ENCODE data around the gene STAP1. TPM values are rescaled to one million over a fixed set of nuclear protein-coding genes. Genes with fewer than 3 reads are reported as not detected.
A peak's percentile ranks its signal among the peaks of the same experiment; 100 is the strongest.
"Not testable (repeated sequence)": the region's sequence is repeated elsewhere in the genome, so short reads cannot be mapped to it uniquely, and the experiment has no call there.

Gene STAP1
- total RNA-seq, 2 experiments from 2014 or later = 29.5 to 30.9 TPM

DNA sequence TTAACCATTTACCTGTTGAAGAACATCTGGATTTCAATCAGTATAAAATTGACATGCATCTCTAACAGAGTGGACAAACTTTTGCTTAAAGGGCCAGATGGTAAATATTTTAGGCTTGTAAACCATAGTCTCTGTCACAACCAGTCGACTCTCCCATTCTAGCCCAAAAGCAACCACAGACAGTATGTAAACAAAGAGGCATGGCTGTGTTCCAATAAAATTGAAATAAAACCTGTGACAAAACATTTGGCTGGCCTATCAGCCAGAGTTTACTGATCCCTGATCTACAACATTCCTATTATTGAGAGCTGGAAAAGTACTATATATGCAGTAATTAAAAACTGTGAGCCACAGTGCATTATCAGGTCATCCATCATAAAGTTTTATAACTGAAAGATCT lies 16.5 kb upstream of the STAP1 start:
- Mint-ChIP-seq H3K27ac (no peak overlapping the region), H3K9me3 (no peaks in the 10 kb centered on the region), H3K4me1 (peaks cover 41% of the 10 kb centered on the region), H3K4me3 (no peak overlapping the region), H3K36me3 (ENCODE audit: low read depth) (peaks cover 70% of the 10 kb centered on the region), H3K27me3 (no peaks in the 10 kb centered on the region)
- ChIA-PET POLR2A (interaction anchor here (5.3 kb wide), 1 partner anchor 158 kb away, joined by 48 read pairs; the partner anchor contains the start of gene UBA6), CTCF (no interaction called here)
- DNase-seq = no peak

DNA sequence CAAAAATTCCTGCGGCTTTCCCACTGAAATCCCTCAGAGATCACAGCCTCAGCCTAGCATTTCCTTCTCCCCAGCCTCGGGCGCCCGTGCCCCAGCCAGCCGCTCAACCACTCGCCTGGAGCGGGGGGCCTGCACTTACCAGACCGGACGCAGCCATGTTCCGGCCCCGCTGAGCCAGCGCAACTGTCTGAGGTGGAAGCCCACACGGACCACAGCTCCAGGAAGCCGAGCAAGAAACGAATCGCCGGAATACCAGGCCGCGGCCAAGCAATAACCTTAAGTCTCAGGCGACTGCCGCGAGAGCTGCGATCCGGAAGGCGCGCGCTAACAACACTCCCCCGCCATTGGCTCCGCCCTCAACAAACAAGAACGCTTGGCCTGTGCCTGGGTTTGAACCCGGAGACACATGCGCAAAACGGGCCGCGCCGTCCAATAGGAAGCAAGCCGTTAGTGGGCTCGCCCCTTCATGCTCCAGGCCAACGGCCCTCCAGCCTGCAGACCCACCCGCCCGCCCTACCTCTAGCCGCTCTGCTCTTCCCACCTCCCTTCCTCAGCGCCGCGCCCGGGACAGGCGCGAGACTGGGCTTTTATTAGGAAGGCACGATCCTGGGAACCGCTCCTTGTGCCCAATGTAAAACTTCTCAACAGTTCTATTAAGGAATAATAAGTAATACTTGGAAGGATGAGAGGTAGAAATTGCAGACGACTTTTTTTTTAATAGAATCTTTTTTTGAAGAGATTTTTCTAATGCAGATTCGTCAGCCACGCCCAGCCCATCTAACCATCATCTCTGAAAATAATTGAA lies 13.1 kb upstream of the STAP1 start, which contains the start of gene CENPC:
Gene CENPC, minus strand, starts transcription at position 305 of the 805 bp plus-strand sequence. Its CDS starts 148 bp downstream, at position 157.
- H3K36me3 Mint-ChIP-seq (ENCODE audit: low read depth) = peaks cover 40% of the 10 kb centered on the region
- peak; percentile 95 for DNase-seq
- peaks cover 38% of the 10 kb centered on the region for H3K4me1 Mint-ChIP-seq
- ChIA-PET CTCF (interaction anchor here (1.2 to 2.6 kb wide), 4 partner anchors 155 to 366 kb away, joined by 4 to 7 read pairs (median 5); no protein-coding TSS in a partner anchor), POLR2A (interaction anchor here (0.8 to 5.3 kb wide), 13 partner anchors 8 to 804 kb away, joined by 3 to 48 read pairs (median 4); partner anchors contain the start of genes UBA6 and YTHDC1)
- peak within 1 kb of the TSS; percentile 89 for H3K4me3 Mint-ChIP-seq
- peak within 1 kb of the TSS; percentile 91 for H3K27ac Mint-ChIP-seq
- no peaks in the 10 kb centered on the region for H3K27me3 Mint-ChIP-seq
- no peaks in the 10 kb centered on the region for H3K9me3 Mint-ChIP-seq

DNA sequence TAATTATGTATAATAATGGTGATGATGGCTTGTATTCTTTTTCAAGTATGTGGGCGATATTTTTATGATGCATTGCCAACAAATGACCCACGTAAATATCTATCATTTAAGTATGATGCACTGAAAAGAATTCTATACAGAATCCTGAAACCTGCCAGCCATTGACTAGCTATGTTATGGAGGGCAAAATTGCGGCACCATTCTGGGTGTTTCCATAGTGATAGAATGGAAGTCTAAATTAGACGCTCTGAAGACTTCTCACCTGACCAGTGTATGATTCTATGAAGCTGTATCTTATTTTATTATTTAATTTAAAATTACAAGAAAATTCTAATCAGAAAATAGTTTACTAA lies 12.5 kb upstream of the STAP1 start:
- Mint-ChIP-seq H3K27ac (peak overlapping the region; percentile 41), H3K27me3 (no peaks in the 10 kb centered on the region), H3K4me1 (peaks cover 40% of the 10 kb centered on the region), H3K9me3 (no peaks in the 10 kb centered on the region), H3K36me3 (ENCODE audit: low read depth) (peaks cover 38% of the 10 kb centered on the region), H3K4me3 (peak overlapping the region; percentile 89)
- no peak for DNase-seq
- CTCF ChIA-PET = interaction anchor here (1.1 to 2.6 kb wide), 3 partner anchors 9 to 365 kb away, joined by 3 to 5 read pairs (median 5); no protein-coding TSS in a partner anchor
- POLR2A ChIA-PET = interaction anchor here (0.8 to 5.3 kb wide), 5 partner anchors 9 to 803 kb away, joined by 3 to 48 read pairs (median 4); partner anchors contain the start of genes UBA6 and YTHDC1

DNA sequence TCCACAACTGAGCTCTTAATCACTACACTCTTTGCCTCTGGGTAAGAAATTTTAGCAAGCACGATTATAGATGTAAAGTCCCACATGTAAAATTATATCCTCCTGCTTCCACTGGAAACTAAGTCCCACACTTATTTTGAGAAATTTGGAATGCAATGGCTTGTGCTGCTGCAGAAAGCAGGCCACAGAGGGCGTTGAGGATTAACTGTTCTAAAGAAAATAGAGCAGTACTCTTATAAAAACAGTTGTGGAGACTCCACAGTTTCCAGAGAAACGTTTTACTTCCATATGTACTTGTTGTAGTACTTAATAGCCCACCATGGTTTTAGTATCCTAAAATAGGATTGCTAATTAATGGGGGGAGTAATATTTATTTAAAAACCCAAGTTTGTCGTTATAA lies 11.6 kb upstream of the STAP1 start:
- no peaks in the 10 kb centered on the region for H3K9me3 Mint-ChIP-seq
- DNase-seq = no peak
- H3K4me3 Mint-ChIP-seq = no peak overlapping the region
- CTCF ChIA-PET = interaction anchor here (1.1 to 2.6 kb wide), 3 partner anchors 8 to 364 kb away, joined by 3 to 5 read pairs (median 5); no protein-coding TSS in a partner anchor
- peaks cover 34% of the 10 kb centered on the region for H3K4me1 Mint-ChIP-seq
- peaks cover 29% of the 10 kb centered on the region for H3K36me3 Mint-ChIP-seq (ENCODE audit: low read depth)
- H3K27me3 Mint-ChIP-seq = no peaks in the 10 kb centered on the region
- H3K27ac Mint-ChIP-seq = no peak overlapping the region
- POLR2A ChIA-PET = interaction anchor here (5.3 kb wide), 1 partner anchor 153 kb away, joined by 48 read pairs; the partner anchor contains the start of gene UBA6

DNA sequence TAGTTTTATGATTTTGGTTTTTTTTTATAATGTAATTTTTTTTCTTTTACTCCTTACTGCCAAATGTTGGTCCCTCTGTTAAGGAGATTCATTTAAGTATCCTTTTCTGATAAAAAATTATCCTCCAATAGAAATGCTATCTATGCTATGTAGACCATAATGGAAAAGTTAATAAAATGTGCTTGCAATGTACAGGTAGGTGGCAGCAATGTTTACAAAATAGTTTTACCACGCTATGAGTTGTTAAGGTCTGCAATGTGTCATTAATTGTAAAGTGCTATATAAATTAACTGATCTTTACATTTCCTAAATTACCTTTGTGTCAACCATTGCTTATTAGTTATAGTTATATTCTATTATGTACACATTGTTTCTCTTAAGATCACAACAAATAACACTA lies 9.4 kb upstream of the STAP1 start:
- Mint-ChIP-seq H3K4me1 (peaks cover 15% of the 10 kb centered on the region), H3K9me3 (no peaks in the 10 kb centered on the region), H3K36me3 (ENCODE audit: low read depth) (peaks cover 9% of the 10 kb centered on the region), H3K27me3 (no peaks in the 10 kb centered on the region), H3K27ac (no peak overlapping the region), H3K4me3 (no peak overlapping the region)
- ChIA-PET CTCF (interaction anchor here (1.1 kb wide), 1 partner anchor 363 kb away, joined by 3 read pairs; no protein-coding TSS in a partner anchor), POLR2A (no interaction called here)
- DNase-seq = no peak

DNA sequence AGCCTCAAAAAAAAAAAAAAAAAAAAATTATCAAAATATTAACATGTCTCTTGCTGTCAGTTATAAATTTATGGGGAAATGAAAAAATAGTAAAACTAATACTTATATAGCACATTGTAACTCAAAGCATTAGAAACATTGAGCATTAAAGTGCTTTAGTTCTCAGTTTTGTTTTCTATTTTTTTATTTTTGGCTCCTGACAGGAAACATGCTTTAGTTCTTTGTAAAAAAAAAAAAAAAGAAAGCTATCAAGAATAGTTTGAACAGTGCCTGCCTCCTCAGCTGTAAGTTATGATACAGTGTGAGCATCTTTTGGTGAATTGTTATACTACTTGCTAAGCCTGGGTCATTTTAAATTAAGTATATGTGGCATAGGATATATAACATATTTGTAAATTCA lies 8.1 kb upstream of the STAP1 start:
- DNase-seq = no peak
- peaks cover under 1% of the 10 kb centered on the region for H3K36me3 Mint-ChIP-seq (ENCODE audit: low read depth)
- peaks cover 13% of the 10 kb centered on the region for H3K4me1 Mint-ChIP-seq
- no peaks in the 10 kb centered on the region for H3K27me3 Mint-ChIP-seq
- ChIA-PET CTCF (interaction anchor here (0.6 to 0.8 kb wide), 6 partner anchors 81 to 362 kb away, joined by 3 to 6 read pairs (median 4); partner anchors contain the start of gene UBA6), POLR2A (interaction anchor here (1.0 kb wide), 1 partner anchor 15 kb away, joined by 3 read pairs; no protein-coding TSS in a partner anchor)
- H3K27ac Mint-ChIP-seq = no peak overlapping the region
- no peak overlapping the region for H3K4me3 Mint-ChIP-seq
- no peaks in the 10 kb centered on the region for H3K9me3 Mint-ChIP-seq

DNA sequence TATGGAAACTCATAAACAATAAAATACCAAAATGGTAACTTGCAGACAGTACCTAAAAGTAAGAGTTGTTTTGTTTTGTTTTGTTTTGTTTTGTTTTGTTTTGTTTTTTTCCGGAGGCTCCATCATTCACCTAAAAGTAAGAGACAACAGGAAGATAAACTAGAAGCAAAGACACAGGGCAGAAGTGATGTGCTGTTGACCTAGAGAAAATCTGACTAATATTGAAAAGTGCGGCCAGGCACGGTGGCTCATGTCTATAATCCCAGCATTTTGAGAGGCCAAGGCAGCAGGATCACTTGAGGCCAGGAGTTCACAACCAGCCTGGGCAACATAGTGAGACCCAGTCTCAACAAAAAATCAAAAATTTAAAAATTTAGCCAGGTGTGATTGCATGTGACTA lies 7.7 kb upstream of the STAP1 start:
- Mint-ChIP-seq H3K36me3 (ENCODE audit: low read depth) (no peaks in the 10 kb centered on the region), H3K9me3 (no peaks in the 10 kb centered on the region), H3K4me3 (no peak overlapping the region), H3K27me3 (no peaks in the 10 kb centered on the region), H3K4me1 (peaks cover 12% of the 10 kb centered on the region), H3K27ac (no peak overlapping the region)
- CTCF ChIA-PET = interaction anchor here (0.6 to 0.8 kb wide), 6 partner anchors 80 to 362 kb away, joined by 3 to 6 read pairs (median 4); partner anchors contain the start of gene UBA6
- POLR2A ChIA-PET = no interaction called here
- DNase-seq = no peak

DNA sequence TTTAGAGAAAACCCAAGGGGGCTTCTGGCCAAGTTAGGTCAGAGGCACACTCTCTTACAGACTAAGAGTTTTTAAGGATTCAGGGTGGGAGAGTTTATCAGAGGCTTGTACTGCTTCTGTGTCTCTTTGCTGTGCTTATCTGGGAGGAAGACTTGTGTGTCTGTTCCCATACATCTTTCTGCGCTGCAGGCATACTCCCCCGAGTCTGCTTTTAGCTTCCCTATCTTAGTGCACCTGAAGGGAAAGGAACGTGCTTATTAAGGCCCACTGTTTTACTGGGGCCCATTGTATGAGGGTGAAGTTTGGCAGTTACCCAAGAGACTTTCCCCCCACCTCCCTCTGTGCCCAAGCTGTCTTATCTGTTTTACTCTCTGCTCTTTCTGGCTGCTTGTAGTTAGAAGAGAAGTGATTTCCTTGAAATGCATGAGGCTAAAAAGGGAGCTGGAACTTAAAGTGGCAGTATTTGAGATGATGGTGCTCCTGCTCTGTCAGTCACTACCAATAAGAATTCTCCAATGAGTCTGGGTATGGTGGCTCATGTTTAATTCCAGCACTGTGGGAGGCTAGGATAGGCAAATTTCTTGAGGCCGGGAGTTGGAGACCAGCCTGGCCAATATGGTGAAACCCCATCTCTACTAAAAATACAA lies 6.3 kb upstream of the STAP1 start:
- POLR2A ChIA-PET; H3K9me3 Mint-ChIP-seq; DNase-seq; H3K27ac Mint-ChIP-seq; H3K27me3 Mint-ChIP-seq; H3K36me3 Mint-ChIP-seq (ENCODE audit: low read depth); H3K4me3 Mint-ChIP-seq; H3K4me1 Mint-ChIP-seq: not testable (repeated sequence)
- CTCF ChIA-PET = interaction anchor here (1.3 kb wide), 1 partner anchor 149 kb away, joined by 3 read pairs; the partner anchor contains the start of gene UBA6

DNA sequence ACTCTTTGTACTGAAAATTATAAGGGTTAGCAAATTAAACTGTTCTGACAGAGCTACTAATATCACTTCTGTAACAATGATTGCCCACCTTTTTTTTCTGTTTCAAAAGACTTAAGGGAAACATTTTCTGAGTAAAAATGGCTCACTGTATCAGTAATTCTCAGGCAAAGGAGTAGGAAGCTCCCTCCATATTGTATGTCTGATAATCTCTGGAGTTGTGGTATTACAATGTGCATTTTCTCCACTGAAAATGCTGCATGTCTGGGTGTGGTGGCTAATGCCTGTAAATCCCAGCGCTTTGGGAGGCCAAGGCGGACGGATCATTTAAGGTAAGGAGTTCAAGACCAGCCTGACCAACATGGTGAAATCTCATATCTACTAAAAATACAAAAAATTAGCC lies 4.4 kb upstream of the STAP1 start:
- Mint-ChIP-seq H3K27me3 (no peaks in the 10 kb centered on the region), H3K27ac (no peak overlapping the region), H3K4me3 (no peak overlapping the region), H3K9me3 (no peaks in the 10 kb centered on the region), H3K4me1 (peaks cover 13% of the 10 kb centered on the region), H3K36me3 (ENCODE audit: low read depth) (peaks cover 5% of the 10 kb centered on the region)
- ChIA-PET POLR2A (interaction anchor here (0.8 to 1.5 kb wide), 2 partner anchors 8 to 79 kb away, joined by 3 to 6 read pairs; partner anchors contain the start of gene CENPC), CTCF (interaction anchor here (1.4 kb wide), 1 partner anchor 8 kb away, joined by 3 read pairs; no protein-coding TSS in a partner anchor)
- DNase-seq = no peak

DNA sequence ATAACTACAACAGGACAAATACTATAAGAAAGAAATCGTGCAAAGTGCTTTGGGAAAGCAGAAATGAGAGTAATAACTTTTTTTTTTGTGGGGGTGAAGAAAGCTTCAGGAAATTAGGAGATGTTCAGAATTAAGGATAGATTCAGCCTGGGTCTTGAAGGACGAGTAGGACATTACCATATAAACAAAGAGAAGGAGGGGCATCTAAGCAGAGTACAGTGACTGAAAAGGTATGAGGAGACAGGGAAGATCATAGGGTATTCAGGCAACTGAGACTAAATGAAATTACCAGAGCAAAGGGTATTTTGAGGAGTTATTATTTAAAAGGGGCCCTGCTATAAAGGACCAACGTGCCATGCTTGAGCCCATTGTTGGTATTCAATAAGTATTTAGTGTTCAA lies 3.1 kb upstream of the STAP1 start:
- Mint-ChIP-seq H3K4me1 (peaks cover 18% of the 10 kb centered on the region), H3K27me3 (no peaks in the 10 kb centered on the region), H3K36me3 (ENCODE audit: low read depth) (peaks cover 8% of the 10 kb centered on the region), H3K27ac (no peak overlapping the region), H3K4me3 (no peak overlapping the region), H3K9me3 (no peaks in the 10 kb centered on the region)
- DNase-seq = no peak
- CTCF ChIA-PET = interaction anchor here (1.4 kb wide), 1 partner anchor 9 kb away, joined by 3 read pairs; no protein-coding TSS in a partner anchor
- POLR2A ChIA-PET = interaction anchor here (1.5 kb wide), 1 partner anchor 10 kb away, joined by 6 read pairs; the partner anchor contains the start of gene CENPC

DNA sequence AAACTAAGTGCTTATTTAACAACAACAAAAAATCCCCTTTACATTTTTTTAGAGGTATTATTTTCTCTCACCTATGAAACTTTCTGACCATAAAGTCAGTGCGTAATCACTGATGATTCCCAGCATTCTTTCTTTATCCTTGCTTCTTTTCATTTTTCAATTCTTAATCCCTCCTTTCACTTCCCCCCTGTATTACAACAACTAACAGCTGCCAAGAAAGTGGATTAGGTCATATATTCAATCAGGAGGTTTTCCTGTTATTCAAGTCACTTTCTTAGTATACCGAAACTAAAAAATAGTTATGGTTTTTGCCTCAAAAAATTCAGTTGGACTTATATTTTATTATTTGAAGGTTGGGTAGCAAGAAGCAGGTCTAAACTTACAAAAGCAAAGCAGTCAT lies 2.1 kb upstream of the STAP1 start:
- POLR2A ChIA-PET = no interaction called here
- H3K27ac Mint-ChIP-seq = no peak overlapping the region

DNA sequence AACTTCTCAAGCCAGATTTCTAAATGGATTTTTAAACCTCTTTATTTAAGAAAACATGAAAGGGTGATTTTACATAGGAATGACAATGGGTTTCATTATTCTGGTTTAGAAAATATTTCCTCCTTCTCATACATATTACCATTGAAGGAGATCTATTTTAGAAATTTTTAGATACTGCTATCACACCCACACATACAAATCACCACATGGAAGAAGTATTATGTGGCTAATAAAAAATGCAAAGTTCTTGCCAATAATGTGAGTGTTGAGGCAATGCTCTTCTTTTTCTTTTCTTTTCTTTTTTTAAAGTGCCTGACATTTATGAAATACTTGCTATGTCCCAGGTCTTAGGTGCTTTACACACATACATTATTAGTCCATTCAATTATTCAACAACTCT lies 6.8 kb downstream of the STAP1 start:
- Mint-ChIP-seq H3K4me1 (peaks cover 13% of the 10 kb centered on the region), H3K27me3 (no peaks in the 10 kb centered on the region), H3K27ac (no peak overlapping the region), H3K4me3 (no peak overlapping the region), H3K9me3 (no peaks in the 10 kb centered on the region), H3K36me3 (ENCODE audit: low read depth) (peaks cover 12% of the 10 kb centered on the region)
- ChIA-PET POLR2A (no interaction called here), CTCF (interaction anchor here (0.6 kb wide), 1 partner anchor 137 kb away, joined by 3 read pairs; no protein-coding TSS in a partner anchor)
- no peak for DNase-seq

More for the DNA sequence above, 2.1 kb upstream of the STAP1 start:
- H3K9me3 Mint-ChIP-seq = no peaks in the 10 kb centered on the region
- H3K4me3 Mint-ChIP-seq = no peak overlapping the region
- no peaks in the 10 kb centered on the region for H3K27me3 Mint-ChIP-seq
- H3K36me3 Mint-ChIP-seq (ENCODE audit: low read depth) = peaks cover 15% of the 10 kb centered on the region
- CTCF ChIA-PET = interaction anchor here (0.6 kb wide), 1 partner anchor 23 kb away, joined by 3 read pairs; no protein-coding TSS in a partner anchor
- peaks cover 20% of the 10 kb centered on the region for H3K4me1 Mint-ChIP-seq
- DNase-seq = no peak
